Sigmoid colon (tissue), 4 donors: ENCODE results near the gene UBASH3B.

Experiments
- POLR2AphosphoS5 ChIP-seq, 4 donors: sonication (generic); formaldehyde crosslinking; IDR thresholded peaks; one replicate each; pipeline ENCODE4 v1.6.1; 2017; ENCODE audit warnings: antibody characterized with exemption in 4 of 4
- TF ChIP-seq, protein P1 (sequence below), 4 experiments: fragments of 450-650 bp in 3 of 4; fragments of 200-600 bp in 1 of 4; IDR thresholded peaks; one replicate each; pipeline ENCODE4 v1.5.1; 2016 to 2019; ENCODE audit warnings: antibody characterized with exemption in 4 of 4, mild to moderate bottlenecking in 3 of 4, moderate library complexity in 2 of 4

DNA sequence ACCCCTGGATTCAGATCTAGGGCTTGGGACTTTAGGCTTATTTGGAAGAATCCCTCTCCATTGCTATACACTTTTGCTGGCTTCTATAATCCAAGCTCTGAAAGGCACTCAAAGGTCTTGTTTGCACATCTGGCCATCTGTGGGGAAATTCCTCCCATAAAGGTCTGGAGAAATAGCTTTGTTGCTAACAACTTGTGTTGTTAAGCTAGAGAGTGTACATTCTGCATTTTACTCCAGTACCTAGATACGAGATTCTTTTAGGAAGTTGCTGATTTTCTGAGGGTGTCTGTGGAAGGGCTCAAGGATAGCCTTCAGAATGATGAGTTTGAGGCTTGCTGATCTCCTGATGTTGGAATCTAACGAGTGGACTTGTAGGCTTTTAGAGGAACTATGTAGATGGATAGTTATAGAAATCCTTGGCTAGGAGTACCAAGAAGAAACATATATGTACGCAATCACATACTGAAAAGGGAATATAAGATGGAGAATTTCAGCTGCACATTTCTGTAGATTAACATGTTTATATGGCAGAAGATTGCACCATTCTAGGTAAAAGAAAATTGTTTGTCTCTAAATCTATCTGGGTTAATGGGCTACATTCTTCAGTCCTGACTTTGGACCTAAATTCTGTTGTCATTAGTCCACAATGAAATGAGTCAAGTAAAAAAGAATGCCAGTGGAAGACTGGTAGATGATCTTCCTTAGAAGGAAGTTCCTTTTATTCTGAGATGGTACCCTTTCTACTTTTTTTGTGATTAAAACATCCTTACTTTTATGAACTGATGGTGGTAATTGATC is 51.0 kb downstream of the UBASH3B start:
- TF ChIP-seq, protein P1, sequence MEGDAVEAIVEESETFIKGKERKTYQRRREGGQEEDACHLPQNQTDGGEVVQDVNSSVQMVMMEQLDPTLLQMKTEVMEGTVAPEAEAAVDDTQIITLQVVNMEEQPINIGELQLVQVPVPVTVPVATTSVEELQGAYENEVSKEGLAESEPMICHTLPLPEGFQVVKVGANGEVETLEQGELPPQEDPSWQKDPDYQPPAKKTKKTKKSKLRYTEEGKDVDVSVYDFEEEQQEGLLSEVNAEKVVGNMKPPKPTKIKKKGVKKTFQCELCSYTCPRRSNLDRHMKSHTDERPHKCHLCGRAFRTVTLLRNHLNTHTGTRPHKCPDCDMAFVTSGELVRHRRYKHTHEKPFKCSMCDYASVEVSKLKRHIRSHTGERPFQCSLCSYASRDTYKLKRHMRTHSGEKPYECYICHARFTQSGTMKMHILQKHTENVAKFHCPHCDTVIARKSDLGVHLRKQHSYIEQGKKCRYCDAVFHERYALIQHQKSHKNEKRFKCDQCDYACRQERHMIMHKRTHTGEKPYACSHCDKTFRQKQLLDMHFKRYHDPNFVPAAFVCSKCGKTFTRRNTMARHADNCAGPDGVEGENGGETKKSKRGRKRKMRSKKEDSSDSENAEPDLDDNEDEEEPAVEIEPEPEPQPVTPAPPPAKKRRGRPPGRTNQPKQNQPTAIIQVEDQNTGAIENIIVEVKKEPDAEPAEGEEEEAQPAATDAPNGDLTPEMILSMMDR (IDR thresholded peaks at IDR 0.05): no peak
- no peak for TF ChIP-seq POLR2AphosphoS5 (IDR thresholded peaks at IDR 0.05)
